GM19468 (cell line): Measurements from ENCODE around the gene LYZL2.
"Not testable (repeated sequence)": the region's sequence is repeated elsewhere in the genome, so short reads cannot be mapped to it uniquely, and the experiment has no call there.

ENCODE experiments used
- ATAC-seq: cut with Tn5 transposase; IDR thresholded peaks from one replicate; pipeline ENCODE4 v1.9.1; 2021; ENCODE audit warnings: mild to moderate bottlenecking, moderate library complexity, moderate number of reproducible peaks; ENCODE audit not compliant: unreplicated experiment; ENCODE audit errors: extremely low read depth

The LYZL2 gene

DNA sequence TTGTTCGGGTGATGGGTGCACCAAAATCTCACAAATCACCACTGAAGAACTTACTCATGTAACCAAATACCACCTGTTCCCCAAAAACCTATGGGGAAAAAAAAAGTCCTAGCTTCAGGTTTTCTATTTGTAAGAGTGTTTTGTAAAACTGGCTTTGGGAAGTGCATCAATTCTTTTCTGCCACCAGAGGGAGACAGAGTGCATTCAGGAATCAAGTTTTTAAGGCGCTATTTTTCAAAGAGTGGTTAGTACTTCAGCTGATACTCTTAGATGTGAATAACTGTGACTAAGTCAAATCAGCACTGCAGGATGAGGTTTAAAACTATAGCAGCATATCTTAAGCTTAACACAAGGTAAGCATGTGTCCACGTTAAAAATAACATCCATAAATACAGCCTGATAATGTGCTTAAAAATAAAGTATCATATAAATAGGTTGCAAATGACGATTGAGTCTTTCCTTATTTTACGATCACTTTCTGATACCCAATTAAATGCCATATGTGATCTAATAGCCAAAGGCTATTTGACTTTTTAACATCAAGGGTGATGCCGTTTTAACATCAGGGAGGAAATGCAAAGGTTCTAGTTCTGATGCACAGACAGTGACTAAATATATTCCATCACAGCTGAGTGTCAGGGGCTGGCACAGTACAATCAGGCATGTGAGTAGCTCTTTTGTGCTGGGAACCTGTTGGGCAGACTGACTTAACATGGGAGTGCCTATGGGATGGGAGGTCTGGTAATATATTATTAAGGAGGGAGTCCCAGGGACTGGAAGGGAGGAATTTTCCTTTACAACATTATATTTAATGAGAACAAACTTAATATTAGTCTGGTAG is 10.6 kb upstream of the LYZL2 start:
- ATAC-seq = no peak

DNA sequence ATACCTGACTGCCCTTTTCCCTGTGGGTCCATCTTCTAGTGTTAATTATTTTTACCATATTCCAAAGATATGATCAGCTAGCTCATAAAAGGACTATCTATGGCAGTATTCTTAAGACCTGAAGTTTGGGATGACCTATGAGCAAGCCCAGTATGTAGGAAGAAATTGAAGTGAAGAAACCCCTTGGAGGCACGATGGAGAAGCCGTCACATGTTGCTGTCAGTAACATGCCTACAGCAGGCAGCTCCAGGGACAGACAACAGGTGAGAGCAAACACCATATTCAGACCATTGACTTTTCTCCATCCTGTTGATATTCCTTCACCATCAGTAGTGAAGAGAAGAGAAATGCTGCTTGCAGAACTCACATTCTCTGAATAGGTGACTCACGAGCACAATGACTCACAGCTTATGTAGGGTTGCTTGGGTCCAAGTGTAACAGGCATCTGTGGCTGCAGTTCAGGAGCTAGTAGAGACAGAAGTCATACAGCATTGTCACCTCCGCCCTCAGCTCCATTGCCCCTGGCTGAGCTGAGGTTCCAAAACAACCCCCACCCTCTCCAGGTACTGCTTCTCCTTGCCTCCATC is 8.4 kb upstream of the LYZL2 start:
- no peak for ATAC-seq

DNA sequence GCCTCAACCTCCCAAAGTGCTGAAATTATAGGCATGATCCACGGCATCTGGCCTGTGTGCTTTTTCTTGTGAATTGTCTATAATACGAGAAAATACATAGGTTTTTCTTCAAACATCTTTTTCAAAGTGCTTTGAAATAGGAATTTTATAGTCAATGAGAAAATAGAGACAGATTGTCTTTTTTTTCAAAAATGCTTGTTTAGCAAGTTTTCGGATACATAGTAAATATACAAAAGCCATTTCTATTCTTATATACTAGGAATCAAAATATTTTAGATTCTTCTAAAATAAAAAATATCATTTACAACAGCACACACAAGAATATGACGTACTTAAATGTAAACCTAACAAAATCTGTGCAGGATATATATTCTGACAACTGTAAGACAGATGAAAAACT is 1.6 kb upstream of the LYZL2 start:
- ATAC-seq = no peak

DNA sequence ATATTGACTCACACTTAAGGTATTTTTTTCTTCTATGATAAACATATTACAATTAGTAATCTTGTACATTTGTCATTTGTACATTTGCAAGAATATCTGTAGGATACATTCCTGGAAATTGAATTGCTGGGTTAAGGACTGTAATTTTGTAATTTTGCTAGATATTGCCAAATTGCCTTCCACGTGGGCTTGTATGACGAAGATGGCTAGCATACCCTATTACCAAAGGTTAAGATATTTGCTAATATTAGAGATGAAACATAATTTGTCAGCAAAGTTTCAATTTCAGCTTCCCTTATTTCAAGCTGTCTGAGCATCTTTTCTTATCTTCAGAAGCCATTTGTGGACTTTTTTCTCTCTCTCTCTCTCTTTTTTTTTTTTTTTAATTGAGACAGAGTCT is 1.0 kb upstream of the LYZL2 start:
- ATAC-seq = no peak

DNA sequence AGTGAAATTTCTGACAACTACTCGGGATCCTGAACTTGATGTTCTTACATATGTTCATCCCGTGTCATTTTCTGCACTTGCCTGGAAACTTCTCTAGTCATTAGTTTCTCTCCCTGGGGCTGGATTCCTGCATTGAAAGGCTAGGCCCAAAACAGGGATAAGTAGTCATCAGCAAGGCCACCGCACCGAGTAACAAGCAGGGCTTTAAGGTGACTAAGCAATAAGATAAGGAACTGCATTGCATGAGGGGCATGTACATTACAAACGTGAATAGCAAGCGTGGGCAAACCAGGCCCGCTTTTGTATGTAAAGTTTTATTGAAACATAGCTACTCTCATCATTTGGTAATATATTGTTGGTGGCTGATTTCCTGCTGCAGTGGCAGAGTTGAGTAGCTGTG is 977 bp downstream of the LYZL2 start:
- ATAC-seq = not testable (repeated sequence)

DNA sequence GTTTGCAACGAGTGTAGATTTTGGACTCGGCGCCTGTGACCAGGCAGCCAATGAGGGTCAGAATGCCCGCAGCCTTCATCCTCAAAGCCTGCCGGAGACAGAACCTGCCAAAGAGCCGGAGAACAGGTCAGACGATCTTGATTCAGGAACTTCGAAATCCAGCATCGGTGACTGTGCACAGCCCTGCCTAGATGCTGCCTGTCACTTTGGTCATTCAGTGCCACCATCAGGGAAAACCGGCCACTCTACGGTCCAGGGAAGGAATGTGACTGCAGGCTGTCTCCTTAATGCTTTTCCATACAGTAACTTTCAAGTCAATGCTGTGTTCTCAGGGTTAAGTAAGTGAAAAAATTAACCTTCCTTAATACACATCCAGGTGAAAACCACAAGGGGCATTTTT is 2.7 kb downstream of the LYZL2 start:
- ATAC-seq = not testable (repeated sequence)

DNA sequence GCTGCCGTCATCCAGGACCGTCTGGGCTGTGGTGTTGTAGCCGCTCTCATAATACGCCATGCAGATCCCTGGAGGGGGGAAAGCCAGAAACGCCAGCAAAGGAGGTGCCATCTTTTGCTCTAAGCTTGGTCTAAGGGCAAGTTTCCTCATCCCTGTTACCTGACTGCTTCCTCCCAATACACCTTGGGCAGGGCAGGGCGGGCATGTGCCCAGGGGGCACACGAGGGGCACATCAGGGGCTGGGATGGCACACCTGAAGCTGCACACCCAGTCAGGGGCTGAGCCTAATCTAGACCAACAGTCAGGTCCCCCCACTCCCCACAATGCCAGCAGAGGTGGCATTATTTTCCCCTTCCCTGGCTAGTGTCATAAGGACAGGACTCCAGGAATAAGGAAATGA is 3.4 kb downstream of the LYZL2 start:
- not testable (repeated sequence) for ATAC-seq

DNA sequence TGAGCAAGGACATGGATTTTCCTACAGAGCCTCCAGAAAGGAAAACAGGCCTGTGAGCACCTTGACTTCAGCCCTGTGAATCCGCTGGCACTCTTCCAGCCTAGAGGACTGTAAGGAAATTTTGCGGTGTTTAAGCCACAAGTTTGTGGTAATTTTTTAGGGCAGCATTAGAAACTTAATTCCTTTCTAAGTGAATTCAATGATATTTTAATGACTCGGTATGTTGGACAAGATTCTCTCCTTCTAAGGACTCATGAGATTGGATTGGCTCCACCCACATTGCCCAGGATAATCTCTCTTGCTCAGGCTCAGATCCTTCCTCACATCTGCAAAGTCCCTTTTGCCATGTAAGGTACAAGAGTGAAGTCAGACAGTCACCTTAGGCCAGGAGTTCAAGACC is 4.5 kb downstream of the LYZL2 start:
- no peak for ATAC-seq

DNA sequence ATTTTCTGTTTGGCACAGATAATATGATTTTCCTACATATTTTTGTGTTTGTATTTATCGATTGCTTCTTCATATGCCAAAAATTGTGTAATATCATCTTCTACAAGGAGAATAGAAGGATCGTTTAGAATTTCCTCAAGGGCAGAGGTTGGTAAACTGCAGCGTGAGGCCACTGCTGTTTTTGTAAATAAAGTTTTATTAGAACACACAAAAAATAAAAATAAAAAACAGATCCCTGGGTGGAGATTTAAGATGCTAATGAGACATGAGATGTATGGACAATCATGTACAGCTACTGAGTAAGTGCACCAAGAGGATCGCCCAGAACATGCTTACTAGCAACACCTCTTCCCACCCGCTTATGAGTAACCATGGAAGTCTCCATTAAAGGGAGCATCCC is 9.6 kb downstream of the LYZL2 start:
- ATAC-seq = no peak

DNA sequence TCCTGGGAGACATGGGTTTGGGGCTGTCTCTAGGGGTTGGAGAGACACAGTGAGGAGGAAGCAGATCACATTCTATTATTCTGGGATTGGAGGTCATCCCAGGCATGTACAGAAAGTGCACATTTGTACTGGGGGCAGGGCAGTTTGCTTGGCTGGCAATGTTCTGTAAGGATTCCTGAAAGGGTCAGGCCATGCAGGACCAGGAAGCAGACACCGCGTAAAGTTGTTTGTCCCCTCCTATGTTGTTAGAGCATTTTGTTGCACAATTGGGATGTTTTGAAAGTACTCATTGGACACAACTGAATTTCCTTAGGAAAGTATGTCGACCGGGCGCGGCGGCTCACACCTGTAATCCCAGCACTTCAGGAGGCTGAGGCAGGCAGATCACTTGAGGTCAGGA is 12.5 kb downstream of the LYZL2 start:
- no peak for ATAC-seq

DNA sequence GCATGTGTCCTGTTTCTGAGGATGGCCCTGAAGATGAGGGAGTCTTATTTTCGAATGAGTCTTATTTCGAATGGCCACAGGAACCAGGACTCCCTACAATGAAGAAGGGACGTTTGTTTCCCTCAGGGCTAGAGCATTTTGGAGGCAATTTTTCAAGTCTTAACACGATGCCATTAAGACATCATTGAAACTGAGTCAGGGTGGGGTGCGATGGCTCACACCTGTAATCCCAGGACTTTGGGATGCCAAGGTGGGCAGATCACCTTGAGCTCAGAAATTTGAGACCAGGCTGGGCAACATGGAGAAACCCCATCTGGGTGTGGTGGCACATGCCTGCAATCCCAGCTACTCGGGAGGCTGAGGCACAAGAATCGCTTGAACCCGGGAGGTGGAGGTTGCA is 18.5 kb downstream of the LYZL2 start:
- ATAC-seq = not testable (repeated sequence)

DNA sequence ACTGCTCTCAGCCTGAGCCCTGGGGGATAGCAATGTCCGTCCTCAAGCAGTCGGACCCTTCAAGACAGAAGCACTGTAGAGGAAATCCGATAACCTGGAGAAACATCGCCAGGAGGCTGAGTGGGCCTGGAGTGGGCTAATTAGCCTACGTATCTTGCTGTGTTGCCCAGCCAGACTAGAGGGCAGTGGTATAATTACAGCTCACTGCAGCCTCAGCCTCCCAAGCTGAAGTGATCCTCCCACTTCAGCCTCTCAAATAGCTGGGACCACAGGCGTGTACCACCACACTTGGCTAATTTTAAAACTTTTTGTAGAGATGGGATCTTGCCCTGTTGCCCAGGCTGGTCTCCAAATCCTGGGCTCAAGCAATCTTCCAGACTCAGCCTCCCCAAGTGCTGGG is 21.7 kb downstream of the LYZL2 start:
- ATAC-seq = no peak

DNA sequence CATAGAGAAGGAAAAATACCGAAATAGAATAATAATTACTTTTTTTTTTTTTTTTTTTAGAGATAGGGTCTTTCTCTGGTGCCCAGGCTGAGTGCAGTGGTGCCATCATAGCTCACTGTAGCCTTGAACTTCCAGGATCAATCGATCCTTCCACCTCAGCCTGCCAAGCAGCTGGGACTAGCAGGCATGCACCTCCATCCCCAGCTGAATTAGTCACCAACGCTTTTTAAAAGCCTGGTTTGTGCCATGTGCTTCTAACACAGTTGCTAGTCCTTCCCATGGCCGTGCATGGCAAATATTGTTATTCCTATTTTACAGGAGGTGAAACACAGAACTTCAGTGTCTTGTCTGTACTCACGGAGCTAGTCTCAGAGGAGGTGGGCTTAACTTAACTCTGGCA is 23.2 kb downstream of the LYZL2 start:
- no peak for ATAC-seq

DNA sequence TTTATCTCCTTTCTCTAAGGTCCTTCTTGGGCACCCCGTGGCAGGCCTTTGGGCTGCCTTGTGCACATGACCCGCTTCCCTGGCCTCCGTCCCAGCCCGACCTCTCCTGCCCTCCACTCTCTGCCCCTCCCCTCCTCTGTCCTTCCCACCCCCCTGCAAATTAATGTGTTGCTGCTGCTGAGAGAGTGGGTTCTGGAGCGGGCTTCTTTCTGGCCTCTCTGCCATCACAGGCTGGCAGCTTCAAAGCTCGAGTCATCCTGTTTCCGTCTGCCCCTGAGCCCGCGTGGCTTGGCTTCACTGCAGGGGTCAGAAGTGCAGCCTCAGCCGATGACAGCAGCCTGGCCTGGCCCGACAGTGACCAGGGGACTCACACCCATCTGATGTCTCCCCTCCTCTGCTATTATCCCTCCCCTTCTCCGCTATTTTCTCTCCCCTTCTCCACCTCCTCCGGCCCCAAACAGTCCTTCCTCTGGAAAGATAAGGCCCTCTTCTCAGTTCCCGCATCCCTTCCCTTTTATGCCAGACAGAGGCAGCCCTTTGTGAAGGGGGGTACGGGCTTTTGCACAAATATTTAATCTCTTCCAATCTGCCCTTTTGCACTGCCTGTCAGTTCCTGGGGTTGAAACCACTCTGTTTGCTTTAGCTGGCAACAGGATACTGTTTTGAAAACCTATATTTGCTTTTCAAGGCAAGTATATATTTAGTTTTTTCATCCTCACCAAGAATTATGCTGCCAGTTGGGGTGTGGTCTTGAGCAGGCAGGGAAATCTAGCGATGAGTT is 24.0 kb downstream of the LYZL2 start:
- not testable (repeated sequence) for ATAC-seq

DNA sequence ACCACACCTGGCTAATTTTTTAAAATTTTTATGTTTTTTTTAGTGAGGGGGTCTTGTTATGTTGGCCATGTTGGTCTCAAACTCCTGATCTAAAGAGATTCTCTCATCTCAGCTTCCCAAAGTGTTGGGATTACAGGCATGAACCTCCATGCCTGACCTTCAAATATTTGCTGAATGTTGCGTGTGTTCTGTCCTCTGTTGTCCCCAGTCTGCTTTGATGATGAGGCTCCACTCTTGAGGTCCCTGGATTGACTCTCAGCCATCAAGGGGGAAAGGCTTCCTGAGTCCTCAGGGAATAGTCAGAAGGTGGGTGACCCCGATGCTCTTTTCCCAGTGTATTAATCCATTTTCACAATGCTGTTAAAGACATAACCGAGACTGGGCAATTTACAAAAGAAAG is 26.0 kb downstream of the LYZL2 start:
- ATAC-seq = no peak

DNA sequence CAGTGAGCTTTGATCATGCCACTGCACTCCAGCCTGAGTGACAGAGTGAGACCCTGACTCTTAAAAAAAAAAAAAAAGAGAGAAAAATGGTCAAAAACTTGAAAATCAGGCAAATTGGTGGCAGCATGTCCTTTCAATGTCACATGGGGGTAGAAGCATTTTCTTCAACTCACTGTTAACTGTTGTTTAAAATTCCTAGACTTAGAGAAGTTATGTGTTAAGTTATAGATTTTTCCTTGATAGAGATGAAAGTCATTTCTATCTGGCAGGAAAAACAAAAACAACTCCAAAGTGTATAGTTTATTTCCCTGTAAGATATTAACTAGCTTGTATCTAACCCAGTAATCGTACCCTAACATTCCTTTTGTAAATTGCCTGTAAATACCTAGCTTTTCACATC is 26.8 kb downstream of the LYZL2 start:
- ATAC-seq = no peak

DNA sequence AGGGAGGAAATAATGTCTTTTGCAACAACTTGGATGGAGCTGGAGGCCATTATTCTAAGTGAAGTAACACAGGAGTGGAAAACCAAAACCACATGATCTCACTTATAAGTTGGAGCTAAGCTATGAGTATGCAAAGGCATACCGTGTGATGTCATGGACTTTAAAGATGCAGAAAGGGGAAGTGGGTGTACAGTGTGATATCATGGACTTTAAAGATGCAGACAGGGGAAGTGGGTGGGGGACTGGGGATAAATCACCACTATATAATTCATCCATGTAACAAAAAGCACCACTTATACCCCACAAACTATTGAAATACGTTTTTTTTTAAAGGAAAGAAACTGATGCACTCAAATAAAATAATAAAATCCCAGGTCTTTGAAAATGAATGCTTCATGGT is 29.5 kb downstream of the LYZL2 start:
- no peak for ATAC-seq

DNA sequence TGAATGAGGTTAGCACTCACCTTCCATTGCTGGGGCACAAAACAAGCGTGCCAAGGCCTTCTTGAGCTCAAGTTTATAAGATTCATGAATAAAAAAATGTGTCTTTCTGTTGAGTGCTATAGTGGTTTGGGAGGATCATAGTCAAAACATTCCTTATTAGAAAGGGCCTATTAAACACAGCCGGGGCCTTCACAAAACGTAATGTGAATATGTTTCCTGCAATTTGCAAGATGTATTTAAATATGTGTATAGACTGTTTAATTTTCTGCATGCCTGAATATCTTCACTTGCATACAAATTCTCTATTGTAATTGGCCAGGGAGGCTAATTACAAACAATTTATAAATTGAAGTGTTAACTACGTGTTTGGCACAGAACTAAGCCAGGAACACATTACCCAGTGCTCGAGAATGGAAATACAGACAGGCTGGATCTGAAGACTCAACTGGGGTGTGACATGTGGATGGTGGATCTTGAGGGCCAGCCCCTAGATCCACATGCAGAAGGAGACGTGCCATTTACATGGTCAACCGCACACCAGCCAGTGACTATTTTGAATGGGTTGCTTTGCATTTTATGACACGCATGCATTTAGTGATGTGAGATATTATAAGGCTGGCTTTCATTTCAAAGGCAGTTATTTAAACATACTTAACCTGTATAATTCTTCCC is 31.3 kb downstream of the LYZL2 start:
- ATAC-seq = no peak

DNA sequence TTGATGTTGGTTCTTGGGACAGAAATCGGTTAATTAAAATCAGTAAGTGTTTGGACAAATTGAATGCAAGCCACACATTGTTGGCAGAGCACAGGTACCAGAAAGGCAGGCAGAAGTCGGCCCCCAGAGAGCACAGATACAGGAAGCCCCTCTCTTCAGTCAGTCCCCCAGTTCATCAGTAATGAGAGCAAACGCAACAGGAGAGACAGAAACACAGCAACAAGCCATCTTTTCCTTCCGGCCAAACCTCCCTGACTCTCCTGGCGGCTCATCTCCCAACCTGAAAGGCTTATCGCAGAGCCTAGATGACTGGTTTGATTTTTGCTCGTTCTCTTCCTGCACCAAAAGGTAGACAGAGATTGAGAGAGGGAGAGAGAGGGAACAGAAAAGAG is 32.1 kb downstream of the LYZL2 start:
- not testable (repeated sequence) for ATAC-seq

DNA sequence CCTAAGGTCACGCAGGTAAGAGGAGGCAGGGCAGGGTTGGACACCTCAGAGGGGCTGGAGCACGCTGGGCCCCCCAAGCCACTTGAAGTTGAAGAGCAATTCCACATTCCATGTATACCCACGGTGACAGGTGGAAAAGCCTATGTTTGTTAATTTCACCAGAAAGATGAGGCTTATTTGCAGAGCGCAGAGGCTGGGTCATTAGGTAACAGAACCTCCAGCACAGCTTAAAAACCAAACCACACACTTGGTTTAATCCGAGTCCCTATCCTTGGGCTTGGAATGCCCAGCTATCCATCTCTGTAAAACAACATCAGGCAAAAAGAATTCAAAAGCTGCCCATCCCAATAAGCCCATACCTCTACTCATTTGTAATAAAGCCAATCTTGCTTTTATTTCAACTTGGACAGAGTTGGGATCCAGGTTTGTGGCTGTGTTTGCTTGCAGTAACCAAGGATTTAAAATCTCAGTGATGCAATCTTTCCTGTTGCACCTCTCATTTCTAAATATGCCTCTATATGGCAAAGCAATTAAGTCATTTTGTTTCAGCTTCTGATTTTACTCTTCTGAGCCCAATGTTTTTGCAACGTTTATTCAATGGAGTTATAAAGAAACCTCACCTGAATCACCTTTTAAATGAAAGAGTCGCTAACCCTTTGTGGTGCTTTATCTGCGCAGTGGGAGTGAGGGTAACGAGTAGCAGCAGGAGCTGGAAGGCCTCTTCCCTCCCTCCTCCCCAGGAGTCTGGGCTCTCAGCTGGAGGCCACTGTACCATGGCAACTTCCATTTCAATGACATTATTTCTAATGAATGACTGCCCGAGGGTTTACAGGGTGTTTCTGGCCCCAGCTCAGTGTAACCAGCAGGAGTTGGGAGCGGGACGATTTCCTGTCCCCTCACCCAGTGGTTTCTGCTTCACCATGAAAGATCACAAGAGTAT is 32.8 kb downstream of the LYZL2 start:
- not testable (repeated sequence) for ATAC-seq
